Medulla oblongata (tissue), 1 donor: ENCODE data around the gene LEMD1.

Experiments used
- DNase-seq: peaks from one replicate; pipeline ENCODE4 v3.0.0-alpha.2; 2015; ENCODE audit errors: extremely low spot score

LEMD1 gene

DNA sequence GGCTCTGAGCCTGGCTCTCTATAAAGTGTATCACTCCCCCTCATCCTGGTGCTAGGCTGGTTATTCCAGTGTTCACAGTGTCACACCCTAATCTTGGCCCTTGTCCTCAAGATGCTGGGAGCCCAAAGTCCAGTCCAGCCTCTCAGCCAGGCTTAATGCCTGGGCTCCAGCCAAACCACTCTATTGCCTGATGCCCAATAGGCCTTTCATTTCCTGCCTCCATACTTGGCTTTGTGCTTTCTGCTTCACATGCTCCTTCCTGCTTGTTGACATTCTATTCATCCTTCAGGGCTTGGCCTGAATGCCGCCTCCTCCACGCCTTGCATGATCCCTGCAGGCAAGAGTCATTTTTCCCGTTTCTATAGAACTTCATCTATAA is 66.8 kb downstream of the LEMD1 start:
- peak; percentile 78 for DNase-seq

DNA sequence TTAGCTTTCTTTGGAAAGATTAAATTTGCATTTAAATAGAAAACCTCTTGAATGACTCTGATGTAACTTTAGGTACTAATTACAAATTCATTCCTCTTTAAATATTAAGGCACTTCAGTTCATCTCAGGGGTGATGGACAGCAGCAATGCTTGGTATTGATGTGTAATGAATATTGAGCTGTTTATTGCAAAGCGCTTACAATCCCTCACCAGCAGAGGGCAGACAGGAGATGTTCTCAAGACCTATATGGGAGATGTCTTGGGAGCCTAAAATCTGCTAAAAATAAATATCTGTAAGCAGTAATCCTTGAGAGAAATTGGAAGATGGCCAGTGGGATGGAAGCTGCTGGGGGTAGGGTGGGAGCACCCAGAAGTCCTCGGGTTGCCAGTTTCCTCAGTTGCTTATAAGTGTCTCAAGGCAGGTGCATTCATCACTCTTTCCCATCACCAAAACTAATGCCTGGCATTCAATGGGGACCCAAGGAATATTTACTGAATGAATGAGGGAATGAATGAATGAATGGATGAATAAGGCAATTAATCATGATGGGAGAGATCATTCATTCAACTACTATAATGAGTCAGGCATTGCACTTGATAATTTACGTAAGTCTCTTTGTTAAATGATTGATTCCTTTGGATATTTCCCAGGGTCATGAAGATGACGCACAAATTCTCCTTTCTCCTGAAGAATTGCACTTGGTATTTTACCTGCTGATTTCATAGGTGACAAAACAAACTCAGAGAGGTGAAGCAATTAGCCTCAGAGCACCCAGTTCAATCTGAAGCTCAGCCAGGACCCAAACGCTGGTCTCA is 67.4 kb downstream of the LEMD1 start:
- peak; percentile 87 for DNase-seq

DNA sequence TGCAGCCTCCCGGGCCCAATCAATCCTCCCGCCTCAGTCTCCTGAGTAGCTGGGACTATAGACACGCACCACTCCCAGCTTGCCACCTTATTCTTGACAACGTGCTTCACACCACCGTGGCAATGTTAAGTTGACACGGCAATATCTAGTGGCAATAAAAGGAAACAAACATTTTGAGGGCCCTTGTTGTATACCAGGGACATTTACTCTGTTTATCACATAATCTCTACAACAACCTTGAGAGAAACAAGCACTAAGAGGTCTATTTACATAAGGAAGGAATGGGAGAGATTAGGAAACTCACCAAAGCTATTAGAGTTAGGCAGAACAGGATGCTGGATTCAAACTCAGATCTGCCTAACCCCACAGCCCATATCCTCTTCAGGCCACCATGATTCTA is 68.2 kb downstream of the LEMD1 start:
- DNase-seq = no peak

DNA sequence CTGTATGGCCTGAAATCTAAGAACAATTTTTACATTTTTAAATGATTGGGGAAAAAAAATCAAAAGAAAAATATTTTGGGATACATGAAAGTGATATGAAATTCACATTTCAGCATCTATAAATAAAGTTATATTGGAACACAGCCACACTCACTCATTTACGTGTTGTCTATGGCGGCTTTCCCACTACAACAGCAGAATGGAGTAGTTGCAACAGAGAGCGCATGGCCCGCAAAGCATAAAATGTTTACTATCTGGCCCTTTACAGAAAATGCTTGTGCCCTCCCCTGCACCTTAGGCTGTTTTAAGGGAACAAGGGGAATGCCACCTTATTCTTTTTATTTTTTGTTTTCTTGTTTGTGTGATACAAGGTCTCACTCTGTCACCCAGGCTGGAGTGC is 68.7 kb downstream of the LEMD1 start:
- DNase-seq = no peak

DNA sequence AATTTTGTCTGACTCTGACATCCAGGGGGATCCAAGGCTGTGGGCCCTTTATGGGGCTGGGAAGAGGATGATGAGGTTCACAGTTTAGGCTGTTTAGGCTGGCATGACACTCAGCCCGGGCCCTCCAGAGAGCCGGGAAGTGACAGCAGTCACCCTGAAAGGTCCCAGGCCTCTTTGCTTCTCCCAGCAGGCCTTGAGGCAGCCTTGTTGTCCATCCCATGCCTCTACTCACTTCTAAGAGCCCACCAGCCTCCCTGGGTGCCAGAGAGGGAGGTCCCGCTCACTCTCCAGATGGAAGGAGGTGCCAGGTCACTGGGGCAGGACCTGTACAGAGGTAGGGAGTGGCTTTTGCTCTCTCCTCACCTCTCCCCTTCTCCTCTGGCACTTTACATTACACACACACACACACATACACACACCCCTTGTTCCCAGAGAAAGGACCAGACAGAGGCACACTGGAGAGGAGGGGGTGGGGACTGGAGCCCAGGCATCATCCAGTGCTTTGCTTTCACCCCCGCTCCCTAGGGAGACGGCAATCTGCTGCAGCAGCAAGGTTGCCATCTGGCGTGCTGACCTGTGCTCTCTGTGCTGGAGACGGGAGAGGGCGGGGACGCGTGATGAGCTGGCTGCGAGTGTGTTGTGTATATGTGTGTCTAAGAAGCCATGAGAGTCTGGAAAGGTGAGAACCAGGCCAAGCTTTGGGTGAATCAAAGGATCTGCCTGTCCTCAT is 69.7 kb downstream of the LEMD1 start:
- no peak for DNase-seq

DNA sequence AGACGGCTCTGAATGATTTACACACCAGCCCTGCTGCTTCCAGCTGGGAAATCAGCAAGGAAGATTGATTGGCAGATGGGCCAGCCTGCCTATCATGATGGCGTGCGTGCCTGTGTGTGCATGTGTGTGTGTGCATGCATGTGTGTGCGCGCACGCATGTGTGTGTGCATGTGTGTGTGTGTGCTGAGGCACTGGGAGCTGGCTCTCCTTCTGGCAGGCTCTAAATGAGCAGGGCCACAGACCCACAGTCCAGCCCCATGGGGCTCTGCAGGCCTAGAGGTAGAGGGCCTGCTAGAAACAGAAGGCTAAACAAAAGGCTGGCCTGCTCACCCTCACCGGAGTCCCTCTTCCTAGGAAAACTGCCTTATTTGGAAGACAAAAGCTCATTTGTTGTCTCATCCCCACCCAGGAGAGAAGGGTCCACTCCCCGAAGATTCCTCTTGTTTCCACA is 71.1 kb downstream of the LEMD1 start:
- no peak for DNase-seq

DNA sequence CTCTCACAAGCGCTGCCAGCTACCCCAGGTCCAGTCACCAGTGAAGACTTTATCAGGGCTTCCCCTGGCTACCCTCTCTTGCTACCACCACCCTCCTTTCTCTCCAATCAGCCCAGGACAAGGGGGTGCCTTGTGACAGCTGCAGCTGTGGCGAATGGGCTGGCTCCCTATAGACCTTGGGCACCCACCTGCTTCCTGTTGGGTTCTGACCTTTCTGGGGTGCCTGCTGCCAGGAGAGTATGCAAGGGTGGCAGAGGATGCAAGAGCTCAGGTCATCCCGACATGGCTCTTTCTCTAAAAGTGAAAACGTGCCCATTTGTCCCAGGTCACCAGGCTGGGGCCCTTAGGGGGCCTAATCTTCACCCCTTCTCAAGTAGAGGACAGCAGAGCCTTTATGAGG is 71.7 kb downstream of the LEMD1 start:
- DNase-seq = no peak

DNA sequence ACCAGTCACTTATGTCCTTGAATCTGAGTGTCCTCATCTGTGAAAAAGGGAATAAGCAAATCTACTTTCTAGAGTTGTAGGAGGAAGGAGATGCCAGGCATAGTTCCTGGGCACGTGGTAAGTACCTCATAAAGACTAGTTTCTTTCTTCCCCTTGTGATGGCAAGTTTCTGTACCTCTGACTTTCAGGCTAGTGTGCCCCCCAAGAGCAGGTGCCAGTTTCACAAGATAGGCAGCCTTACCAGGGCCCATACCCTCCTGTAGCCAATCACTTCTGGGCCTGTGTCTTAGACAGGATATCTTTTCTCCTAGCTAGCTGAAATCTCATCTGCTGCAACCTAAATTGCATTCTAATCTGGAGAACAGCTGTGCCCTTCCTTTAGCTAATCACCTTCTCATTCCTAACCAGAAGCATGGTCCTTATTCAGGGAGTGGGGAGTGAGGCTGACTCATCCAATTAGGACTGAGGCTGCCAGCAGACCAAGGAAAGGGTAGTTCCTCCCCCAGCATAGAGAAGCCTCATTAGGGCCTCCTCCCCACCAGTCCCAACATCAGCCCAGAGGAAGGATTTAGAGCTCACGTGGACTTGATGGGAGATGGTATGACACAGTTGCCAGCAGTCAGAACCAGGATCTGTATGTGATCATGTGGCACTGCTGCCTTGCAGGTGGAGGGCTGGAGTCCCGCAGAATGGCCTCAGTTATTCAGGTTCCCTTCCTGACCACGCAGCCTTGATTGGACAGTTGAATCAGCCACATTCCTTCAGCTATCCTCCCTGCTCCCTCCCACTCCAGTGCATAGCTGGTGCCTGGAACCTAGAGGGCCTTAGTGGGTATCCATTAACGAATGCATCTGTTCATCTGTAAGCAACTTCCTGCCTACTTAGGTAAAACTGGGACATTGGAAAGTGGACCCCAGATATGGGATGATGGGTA is 73.0 kb downstream of the LEMD1 start:
- no peak for DNase-seq

DNA sequence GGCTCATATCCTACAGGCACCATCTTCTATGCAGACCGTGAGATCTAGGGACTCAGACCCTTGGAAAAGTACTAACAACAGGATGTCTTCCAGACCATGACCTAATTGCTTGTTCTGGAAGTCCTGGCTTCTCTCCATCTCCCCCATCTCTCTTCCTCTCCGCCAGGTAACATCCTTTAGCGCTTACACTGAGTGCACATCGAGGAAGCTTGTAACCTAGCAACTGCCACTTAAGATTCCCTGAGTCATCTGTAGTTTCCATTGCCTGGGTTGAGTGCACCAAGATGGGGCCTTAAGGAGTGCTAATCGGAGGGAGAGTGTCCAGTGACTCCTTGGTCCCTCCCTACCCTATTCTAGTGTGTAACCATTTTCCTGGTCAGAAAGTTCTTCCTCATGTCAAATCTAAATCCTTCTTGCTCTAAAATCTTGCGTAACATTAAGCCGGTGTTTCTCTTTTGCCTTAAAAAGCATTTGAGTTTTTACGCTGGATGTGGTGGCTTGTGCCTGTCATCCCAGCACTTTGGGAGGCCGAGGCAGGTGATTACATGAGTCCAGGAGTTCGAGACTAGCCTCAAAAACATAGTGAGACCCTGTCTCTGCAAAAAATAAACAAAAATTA is 74.8 kb downstream of the LEMD1 start:
- no peak for DNase-seq

DNA sequence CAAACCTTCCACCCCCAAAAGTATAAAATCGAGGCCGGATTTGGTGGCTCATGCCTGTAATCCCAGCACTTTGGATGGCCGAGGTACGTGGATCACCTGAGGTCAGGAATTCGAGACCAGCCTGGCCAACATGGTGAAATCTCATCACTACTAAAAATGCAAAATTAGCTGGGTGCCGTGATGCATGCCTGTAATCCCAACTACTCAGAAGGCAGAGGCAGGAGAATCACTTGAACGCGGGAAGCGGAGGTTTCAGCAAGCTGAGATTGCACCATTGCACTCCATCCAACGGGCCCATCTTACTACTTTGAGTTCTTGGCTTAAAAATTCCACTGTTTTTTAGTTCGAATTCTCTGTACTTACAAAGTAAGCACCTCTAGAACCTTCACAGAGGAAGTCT is 76.1 kb downstream of the LEMD1 start:
- no peak for DNase-seq

DNA sequence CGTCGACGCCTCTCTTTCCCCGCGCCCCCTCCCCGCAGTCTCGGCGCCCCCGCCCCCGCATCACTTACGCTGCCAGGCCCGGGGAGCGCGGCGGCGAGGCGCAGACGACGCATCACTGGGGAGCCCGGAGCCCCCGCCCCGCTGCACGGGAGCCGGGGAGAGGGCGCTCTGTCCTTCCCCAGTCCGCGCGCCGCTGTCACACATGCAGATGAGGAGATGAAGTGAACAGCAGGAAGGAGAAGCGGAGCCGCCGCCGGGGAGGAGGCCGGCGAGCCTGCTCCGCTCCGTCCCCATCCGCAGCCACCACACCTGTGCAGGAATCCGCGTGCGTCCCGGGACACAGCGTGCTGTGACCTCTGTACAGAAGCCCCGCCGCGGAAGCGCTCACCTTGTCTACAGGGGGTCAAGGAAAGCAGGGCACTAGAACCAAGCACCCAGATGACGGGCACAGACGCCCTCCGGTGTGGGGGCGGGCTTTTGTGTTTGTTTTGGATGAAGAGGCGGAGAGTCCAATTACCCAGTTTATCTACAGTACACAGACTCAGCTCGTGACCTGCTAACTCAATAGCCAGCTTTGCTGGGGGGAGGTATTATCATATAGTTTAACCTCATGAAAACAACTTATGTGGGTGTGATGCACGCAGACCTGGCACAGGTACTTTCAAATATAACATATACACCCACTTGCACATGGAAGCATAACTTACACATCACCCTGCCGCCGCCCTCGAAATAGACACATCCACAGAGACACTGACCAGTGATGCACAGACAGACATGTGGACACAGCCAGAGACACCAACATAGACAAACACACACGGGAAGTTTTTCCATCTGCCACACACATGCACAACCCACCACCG is 77.6 kb downstream of the LEMD1 start:
- no peak for DNase-seq

DNA sequence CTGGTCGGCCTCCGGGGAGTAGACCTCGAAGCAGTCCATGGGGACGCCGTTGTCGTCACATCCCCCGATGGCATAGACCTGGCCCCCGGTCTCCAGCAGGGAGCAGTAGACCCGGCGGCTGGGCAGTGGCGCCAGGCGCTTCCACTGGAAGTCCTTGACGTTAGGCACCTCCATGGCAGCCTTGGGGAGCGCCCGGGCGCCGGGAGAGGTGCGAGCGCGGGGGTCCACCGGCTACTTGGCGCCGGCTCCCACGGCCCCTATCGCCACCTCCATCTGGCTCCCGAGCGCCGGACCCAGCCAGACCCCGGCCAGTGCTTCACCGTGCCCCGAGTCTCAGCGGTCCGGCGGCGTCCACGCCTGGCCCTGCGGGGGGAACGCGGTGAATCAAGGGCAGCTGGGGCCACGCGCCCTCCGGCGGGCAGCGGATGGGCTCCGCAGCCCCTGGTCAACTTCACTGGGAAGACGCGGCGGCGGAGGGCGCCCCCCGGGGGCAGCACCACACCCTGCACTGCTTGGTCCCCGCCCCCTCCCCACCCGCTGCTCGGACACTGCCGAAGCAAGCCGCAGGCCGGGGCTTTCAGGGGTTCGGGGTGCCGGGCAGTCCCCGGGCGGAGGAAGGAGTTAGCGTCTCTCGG is 78.3 kb downstream of the LEMD1 start:
- no peak for DNase-seq

DNA sequence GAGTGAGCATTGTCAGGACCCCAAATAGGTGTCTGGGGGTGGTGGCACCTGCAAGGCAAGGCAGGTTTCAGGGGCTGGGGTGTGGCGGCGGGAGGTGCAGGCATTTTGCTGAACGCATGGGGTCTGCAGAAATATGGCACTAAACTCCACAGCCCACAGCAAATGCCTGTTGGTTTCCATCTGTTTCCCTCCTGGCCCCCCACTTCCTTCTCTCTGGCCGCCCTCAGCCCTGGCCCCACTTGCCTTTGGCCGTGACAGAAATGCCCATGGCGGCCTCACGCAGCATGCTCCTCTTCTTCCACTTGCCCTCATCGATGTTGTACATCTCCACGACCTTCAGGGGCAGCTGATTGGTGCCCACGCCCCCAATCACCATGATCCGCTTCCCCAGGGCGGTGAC is 78.9 kb downstream of the LEMD1 start:
- DNase-seq = no peak

DNA sequence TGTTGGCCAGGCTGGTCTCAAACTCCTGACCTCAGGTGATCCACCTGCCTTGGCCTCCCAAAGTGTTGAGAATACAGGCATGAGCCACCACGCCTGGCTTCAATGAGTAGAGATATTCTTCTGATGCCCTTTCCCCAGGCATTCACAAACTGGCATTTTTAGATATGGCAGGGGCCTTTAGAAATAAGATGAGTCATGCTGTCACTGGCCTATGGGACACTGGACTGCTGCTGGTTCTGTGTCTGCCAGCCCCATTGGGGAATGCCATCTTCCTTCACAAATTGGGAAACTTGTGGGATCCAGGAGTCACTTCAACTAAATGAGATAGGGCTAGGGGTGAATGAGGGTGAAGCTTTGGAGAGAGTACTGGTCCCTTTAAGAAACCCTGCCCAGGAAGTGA is 81.2 kb downstream of the LEMD1 start:
- DNase-seq = no peak

DNA sequence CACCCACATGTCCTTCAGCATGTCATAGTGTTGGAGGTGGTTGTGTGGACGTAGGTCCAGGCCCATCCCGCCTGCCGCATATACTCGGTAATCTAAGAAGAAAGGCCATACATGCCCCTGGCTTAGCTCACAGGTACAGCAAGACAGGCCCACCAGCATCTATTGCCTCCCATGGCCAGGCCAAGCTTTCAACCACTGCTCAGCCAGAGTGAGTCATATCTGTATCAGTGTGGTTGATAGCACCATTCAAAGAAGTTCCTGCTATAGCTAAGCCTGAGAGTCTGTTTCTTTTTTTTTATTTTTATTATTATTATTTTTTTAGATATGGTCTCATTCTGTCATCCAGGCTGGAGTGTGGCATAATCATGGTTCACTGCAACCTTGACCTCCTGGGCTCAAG is 82.1 kb downstream of the LEMD1 start:
- DNase-seq = no peak

DNA sequence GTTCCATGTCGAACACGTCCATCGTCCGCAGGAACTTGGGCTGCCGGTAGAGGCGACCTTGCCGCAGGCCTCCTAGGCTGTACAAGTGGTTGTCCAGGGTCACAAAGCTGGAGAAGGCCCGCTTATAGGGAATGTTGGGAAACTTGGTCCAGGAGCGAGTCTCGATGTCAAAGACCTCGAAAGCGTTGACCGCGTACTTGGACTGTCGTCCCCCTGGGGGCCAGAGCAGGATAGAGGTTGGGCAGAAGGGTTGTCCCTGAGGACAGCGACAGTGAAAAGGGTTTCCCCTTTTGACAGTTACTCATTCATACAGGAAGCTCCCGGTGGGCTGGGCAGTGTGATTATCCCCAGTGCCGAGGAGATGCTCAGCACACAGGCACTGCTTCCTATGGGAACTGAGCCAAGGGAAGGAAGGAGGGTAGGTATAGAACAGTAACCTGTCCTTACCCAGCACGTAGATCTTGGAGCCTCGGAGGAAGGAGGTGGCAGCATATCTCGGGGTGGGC is 82.6 kb downstream of the LEMD1 start:
- no peak for DNase-seq

DNA sequence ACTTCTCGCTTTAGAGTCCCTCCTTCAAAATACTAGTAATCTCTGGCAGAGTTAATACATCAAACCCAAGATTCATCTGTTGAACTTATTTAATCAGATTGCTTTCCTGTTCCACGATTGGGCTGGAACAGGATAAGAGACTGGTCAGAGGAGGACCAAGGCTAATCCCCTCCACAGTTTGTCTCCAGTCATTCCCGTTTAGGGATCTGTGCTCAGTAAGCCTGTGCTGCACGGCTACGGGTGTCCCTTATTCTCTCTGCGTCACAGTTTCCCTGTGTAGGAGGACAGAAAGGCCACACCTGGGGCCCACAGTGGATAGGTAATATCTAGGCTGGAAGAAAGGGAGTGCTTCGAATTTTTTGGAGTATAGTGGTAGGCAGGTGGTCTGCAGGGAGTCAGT is 83.8 kb downstream of the LEMD1 start:
- DNase-seq = no peak

DNA sequence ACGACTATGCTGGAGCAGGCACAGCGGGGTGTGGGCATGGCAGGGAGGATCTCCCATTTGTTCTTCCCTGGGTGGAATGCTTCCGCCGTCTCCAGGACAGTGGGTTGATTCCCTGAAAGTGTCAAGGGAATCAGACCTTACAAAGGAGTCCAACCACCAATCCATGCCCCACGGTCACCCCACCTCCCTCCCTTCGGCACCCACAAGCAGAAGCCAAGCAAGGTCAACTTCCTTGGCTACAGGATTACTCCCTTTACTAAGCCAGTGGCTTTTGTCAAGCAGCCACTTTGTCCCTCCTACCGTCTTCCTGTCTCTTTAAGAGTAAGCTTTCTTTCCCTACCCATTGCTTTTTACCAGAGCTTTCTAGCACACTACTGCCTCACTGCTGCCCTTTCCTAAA is 84.4 kb downstream of the LEMD1 start:
- DNase-seq = no peak

DNA sequence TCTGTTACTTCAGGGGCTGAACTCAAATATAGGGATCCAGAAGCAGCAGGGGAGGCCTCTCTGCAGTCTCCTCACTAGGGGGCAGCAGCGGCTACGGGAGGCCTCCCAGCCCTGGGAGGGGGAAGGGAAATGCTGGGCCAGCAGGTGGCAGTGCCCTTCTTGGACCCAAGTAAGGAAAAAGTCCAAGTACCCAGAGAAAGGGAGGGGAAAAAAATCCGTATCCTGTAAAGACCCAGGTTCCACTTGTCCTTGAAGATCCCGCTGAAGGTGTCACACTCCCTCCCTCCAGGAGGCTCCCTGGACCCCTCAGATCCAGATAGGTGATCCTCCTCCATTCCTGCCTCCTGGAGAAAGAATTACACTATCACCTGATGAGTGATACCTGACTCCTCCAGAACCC is 86.2 kb downstream of the LEMD1 start:
- peak; percentile 89 for DNase-seq
